HepG2 (cell line): ENCODE measurements around the gene ETS2. TPM values are rescaled to one million over a fixed set of nuclear protein-coding genes. Genes with fewer than 3 reads are reported as not detected.

Experiments used
- ATAC-seq: fragments of 200-7000 bp; cut with Tn5 transposase; 3 replicates; pipeline ENCODE4 v1.9.1; 2020; ENCODE audit warnings: mild to moderate bottlenecking, moderate library complexity
- BruUV-seq: library from RNA; stranded (reverse); fragments of 400-500 nt; replicated peaks from 2 replicates; lab custom pipeline; 2021; lab: Mats Ljungman, UMichigan
- CTCF ChIA-PET: fragments of 300-600 bp; formaldehyde crosslinking; extraction: SDS; loops from one replicate; lab custom pipeline; 2021; ENCODE audit warnings: low total read pairs, inconsistent platforms, low intra/inter-chr PET ratio; lab: Yijun Ruan, JAX
- POLR2A ChIA-PET: fragments of 350-600 bp; sonication (Branson Sonifier 250); formaldehyde crosslinking; loops from one replicate; lab custom pipeline; 2020; ENCODE audit warnings: antibody characterized with exemption, inconsistent platforms; lab: Yijun Ruan, JAX
- DNase-seq: peaks from one replicate; pipeline ENCODE4 v3.0.0-alpha.2; 2015; ENCODE audit warnings: low spot score
- FAIRE-seq: peaks from 3 replicates; lab custom pipeline; 2011; peaks lifted over from hg19 to GRCh38; lab: Jason Lieb, UNC
- H2AFZ ChIP-seq: one replicate; pipeline ENCODE4 v1.6.1; 2011; ENCODE audit warnings: low read length, inconsistent platforms
- H3K27ac ChIP-seq: fragments of 300-600 bp; 3 replicates; pipeline ENCODE4 v1.8.0; 2011; ENCODE audit warnings: mixed run types, mild to moderate bottlenecking, mixed read lengths, low read length, inconsistent platforms; ENCODE audit not compliant: insufficient read depth; ENCODE audit errors: extremely low read length
- H3K27me3 ChIP-seq, 2 experiments: fragments of 200-600 bp in 1 of 2; 2 replicates in 1 of 2; 3 replicates in 1 of 2; pipeline versions ENCODE4 v1.6.0 to v1.8.0; 2011; ENCODE audit warnings: low read length in 2 of 2, mild to moderate bottlenecking in 2 of 2, moderate library complexity in 2 of 2, inconsistent platforms in 1 of 2; ENCODE audit not compliant: insufficient read depth in 2 of 2, control insufficient read depth in 1 of 2
- H3K36me3 ChIP-seq, 2 experiments: fragments of 200-600 bp in 1 of 2; replicated peaks in 1 of 2; 2 replicates in 1 of 2; 3 replicates in 1 of 2; pipeline versions ENCODE4 v1.5.1 to v1.8.0; 2011; ENCODE audit warnings: low read length in 2 of 2, inconsistent platforms in 1 of 2; ENCODE audit not compliant: insufficient read depth in 2 of 2, control insufficient read depth in 1 of 2
- H3K4me1 ChIP-seq: 2 replicates; pipeline ENCODE4 v1.5.1; 2012; ENCODE audit warnings: low read length, inconsistent platforms; ENCODE audit not compliant: insufficient read depth
- H3K4me2 ChIP-seq: 2 replicates; pipeline ENCODE4 v1.6.0; 2011; ENCODE audit warnings: low read depth, low read length, inconsistent platforms
- H3K4me3 ChIP-seq, 3 experiments: fragments of 200-600 bp in 1 of 3; sonication (generic), shearing (Covaris generic) in 1 of 3; replicated peaks in 1 of 3; 2 replicates each; pipeline ENCODE4 v1.5.1; 2011 to 2016; ENCODE audit warnings: low read length in 3 of 3, inconsistent platforms in 2 of 3, low read depth in 2 of 3, mild to moderate bottlenecking in 2 of 3, control low read depth in 1 of 3, mixed read lengths in 1 of 3; ENCODE audit not compliant: insufficient read depth in 1 of 3
- H3K79me2 ChIP-seq: one replicate; pipeline ENCODE4 v1.6.1; 2011; ENCODE audit warnings: low read length, inconsistent platforms; ENCODE audit not compliant: insufficient read depth
- H3K9ac ChIP-seq: 2 replicates; pipeline ENCODE4 v1.6.0; 2011; ENCODE audit warnings: mild to moderate bottlenecking, low read depth, low read length, inconsistent platforms; ENCODE audit not compliant: insufficient read depth
- H3K9me3 ChIP-seq: 2 replicates; pipeline ENCODE4 v1.5.1; 2012; ENCODE audit warnings: mild to moderate bottlenecking, low read length
- H4K20me1 ChIP-seq: 2 replicates; pipeline ENCODE4 v1.6.0; 2011; ENCODE audit warnings: inconsistent platforms, mild to moderate bottlenecking, low read length, moderate library complexity; ENCODE audit not compliant: insufficient read depth
- AHDC1 ChIP-seq: sonication (generic); formaldehyde crosslinking; IDR thresholded peaks from 2 replicates; pipeline ENCODE4 v1.5.1; 2020; ENCODE audit warnings: mild to moderate bottlenecking, missing genetic modification reagents, borderline replicate concordance
- FOSL2 ChIP-seq: sonication (generic); formaldehyde crosslinking; IDR thresholded peaks from 2 replicates; pipeline ENCODE4 v1.4.0; 2020; ENCODE audit warnings: missing genetic modification reagents
- FOXP1 ChIP-seq, 2 experiments: fragments of 450-650 bp in 1 of 2; IDR thresholded peaks; 2 replicates each; pipeline ENCODE4 v1.6.1; 2017 to 2018; ENCODE audit warnings: antibody characterized with exemption in 1 of 2
- GTF3A ChIP-seq: sonication (generic); formaldehyde crosslinking; conservative IDR thresholded peaks from 2 replicates; pipeline ENCODE4 v1.4.0; 2020; ENCODE audit warnings: mild to moderate bottlenecking, missing genetic modification reagents
- LCORL ChIP-seq, 2 experiments: fragments of 450-650 bp in 1 of 2; sonication (generic) in 1 of 2; formaldehyde crosslinking in 1 of 2; IDR thresholded peaks; 2 replicates each; pipeline versions ENCODE4 v1.5.0 to v1.6.1; 2017 to 2020; ENCODE audit warnings: antibody characterized with exemption in 1 of 2, missing genetic modification reagents in 1 of 2
- MIXL1 ChIP-seq: IDR thresholded peaks from 2 replicates; pipeline ENCODE4 v1.6.1; 2016
- NFIC ChIP-seq: IDR thresholded peaks from 2 replicates; pipeline ENCODE4 v1.6.1; 2012; ENCODE audit warnings: mild to moderate bottlenecking, low read length, inconsistent platforms
- RARA ChIP-seq: IDR thresholded peaks from 2 replicates; pipeline ENCODE4 v1.6.1; 2016; ENCODE audit warnings: missing genetic modification reagents, missing compliant biosample characterization
- REL ChIP-seq: sonication (generic); formaldehyde crosslinking; conservative IDR thresholded peaks from 2 replicates; pipeline ENCODE4 v1.8.0; 2022; ENCODE audit warnings: mild to moderate bottlenecking, missing genetic modification reagents, moderate library complexity
- ZBTB1 ChIP-seq: sonication (generic); formaldehyde crosslinking; IDR thresholded peaks from 2 replicates; pipeline ENCODE4 v1.4.0; 2020; ENCODE audit warnings: missing genetic modification reagents, borderline replicate concordance
- ZFP36 ChIP-seq: fragments of 150-350 bp; IDR thresholded peaks from 2 replicates; pipeline ENCODE4 v1.6.1; 2018; ENCODE audit warnings: borderline replicate concordance, low read length, low read depth; ENCODE audit not compliant: partially characterized antibody
- ZNF180 ChIP-seq: sonication (generic); formaldehyde crosslinking; IDR thresholded peaks from 2 replicates; pipeline ENCODE4 v1.4.0; 2020; ENCODE audit warnings: low read depth, missing genetic modification reagents, borderline replicate concordance
- ZNF512B ChIP-seq: sonication (generic); formaldehyde crosslinking; IDR thresholded peaks from 2 replicates; pipeline ENCODE4 v1.5.1; 2020; ENCODE audit warnings: missing genetic modification reagents, mild to moderate bottlenecking, borderline replicate concordance
- WGBS: methylation state at CpG from one replicate; pipeline ENCODE4 v1.1.6; 2017; ENCODE audit warnings: low lambda C conversion rate; 5-methylcytosine and 5-hydroxymethylcytosine counted together
- in situ Hi-C: cut with HindIII; loops from 2 replicates; pipeline ENCODE4 v1.10.0; 2017; ENCODE audit warnings: low pct_unique_long_range_greater_than_20kb; ENCODE audit not compliant: extremely low pct_ligation_motif_present
- intact Hi-C: fragments of 100-400 bp; cut with micrococcal nuclease; formaldehyde crosslinking; loops from one replicate; pipeline ENCODE4 v1.10.0; 2022; ENCODE audit not compliant: unreplicated experiment
- polyA plus RNA-seq, 8 experiments: library from polyadenylated mRNA; depleted of rRNA in 3 of 8; stranded (reverse) in 7 of 8; unstranded in 1 of 8; fragments of >200 nt; fragmentation: Illumina TruSeq in 4 of 8; extraction: Trizol in 4 of 8; gene quantifications; 2 replicates each; pipeline versions ENCODE4 v1.2.1 to v1.2.3, GENCODE V29; 2011 to 2016; ENCODE audit warnings: low read depth in 4 of 8, missing spikeins in 1 of 8, mixed read lengths in 1 of 8; ENCODE audit not compliant: insufficient read depth in 1 of 8
- total RNA-seq, 5 experiments: library from RNA; depleted of rRNA; stranded (reverse); fragments of >200 nt; fragmentation: Illumina TruSeq; extraction: Trizol; gene quantifications; 2 replicates each; pipeline ENCODE4 v1.2.3, GENCODE V29; 2016; ENCODE audit warnings: low read depth in 1 of 5
- TF ChIP-seq, protein P1 (sequence below): sonication (generic); formaldehyde crosslinking; IDR thresholded peaks from 2 replicates; pipeline ENCODE4 v1.4.0; 2020; ENCODE audit warnings: missing genetic modification reagents, mild to moderate bottlenecking, borderline replicate concordance

ETS2 gene
- total and polyA plus RNA-seq, 2 of the 13 experiments (the other 11 are each of a cell fraction or from before 2014, with no cell fraction given): 24.6 to 64.4 TPM

DNA sequence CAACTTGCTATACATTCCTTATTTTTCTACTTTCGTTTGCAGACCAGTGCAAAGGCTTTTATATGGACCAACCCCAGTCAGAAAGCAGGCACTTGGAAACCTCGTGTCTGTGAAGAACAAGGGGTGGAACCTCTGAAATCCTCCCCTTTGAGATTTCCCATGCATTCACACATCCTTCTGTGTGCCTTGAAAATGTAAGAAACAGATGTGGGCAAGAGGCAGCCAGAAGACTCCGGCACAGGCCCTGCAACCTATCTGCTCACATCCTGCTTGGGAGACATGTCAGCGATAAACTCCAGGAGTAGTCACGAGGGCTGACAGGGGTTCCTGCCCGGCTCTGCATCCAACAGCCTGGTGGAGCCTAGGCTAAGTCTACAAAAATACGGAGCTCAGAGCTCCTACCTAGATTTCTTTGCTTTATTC is 42.5 kb downstream of the ETS2 start (continued):
- TF ChIP-seq ZNF512B (CRISPR knock-in tag) (no peak), REL (CRISPR knock-in tag) (no peak), ZNF180 (CRISPR knock-in tag) (no peak), ZFP36 (no peak), ZBTB1 (CRISPR knock-in tag) (no peak)
- TF ChIP-seq, protein P1, sequence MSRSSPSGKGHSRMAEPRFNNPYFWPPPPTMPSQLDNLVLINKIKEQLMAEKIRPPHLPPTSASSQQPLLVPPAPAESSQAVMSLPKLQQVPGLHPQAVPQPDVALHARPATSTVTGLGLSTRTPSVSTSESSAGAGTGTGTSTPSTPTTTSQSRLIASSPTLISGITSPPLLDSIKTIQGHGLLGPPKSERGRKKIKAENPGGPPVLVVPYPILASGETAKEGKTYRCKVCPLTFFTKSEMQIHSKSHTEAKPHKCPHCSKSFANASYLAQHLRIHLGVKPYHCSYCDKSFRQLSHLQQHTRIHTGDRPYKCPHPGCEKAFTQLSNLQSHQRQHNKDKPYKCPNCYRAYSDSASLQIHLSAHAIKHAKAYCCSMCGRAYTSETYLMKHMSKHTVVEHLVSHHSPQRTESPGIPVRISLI (CRISPR knock-in tag): no peak

DNA sequence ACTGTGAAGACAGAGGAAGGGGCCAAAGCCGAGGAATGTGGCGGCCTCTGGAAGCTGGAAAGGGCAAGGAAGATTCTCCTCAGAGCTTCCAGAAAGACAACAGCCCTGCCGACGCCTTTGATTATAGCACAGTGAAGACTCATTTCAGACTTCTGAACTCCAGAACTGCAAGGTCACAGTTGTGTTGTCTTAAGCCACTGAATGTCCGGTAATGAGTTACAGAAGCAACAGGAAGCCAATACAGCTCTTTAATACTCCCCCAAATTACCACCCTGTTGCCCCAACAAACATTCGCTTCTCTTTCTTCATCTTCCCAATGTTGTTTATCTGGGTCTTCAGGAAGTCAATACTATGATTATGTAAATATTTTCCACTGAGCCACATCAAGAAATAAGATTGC is 44.0 kb downstream of the ETS2 start:
- no peak overlapping the region for H3K9ac ChIP-seq
- H3K27ac ChIP-seq: peak overlapping the region; percentile 29
- H3K9me3 ChIP-seq: no peaks in the 10 kb centered on the region
- FAIRE-seq (no peak), ATAC-seq (peak; percentile 83), DNase-seq (peak; percentile 36)
- BruUV-seq: no TSS peak
- no peaks in the 10 kb centered on the region for H3K27me3 ChIP-seq
- H3K79me2 ChIP-seq: no peaks in the 10 kb centered on the region
- in situ Hi-C loops: no loop called here
- POLR2A ChIA-PET: interaction anchor here (0.9 kb wide), 1 partner anchor 67 kb away, joined by 3 read pairs; no protein-coding TSS in a partner anchor
- no peak overlapping the region for H2AFZ ChIP-seq
- H3K4me3 ChIP-seq: no peak overlapping the region
- CTCF ChIA-PET: no interaction called here
- intact Hi-C loops: no loop called here
- H3K4me1 ChIP-seq: peaks cover 39% of the 10 kb centered on the region
- 16% methylated on average over 6 of the region's 6 CpGs for WGBS
- peak overlapping the region; percentile 19 for H3K4me2 ChIP-seq
- no peaks in the 10 kb centered on the region for H4K20me1 ChIP-seq
- no peaks in the 10 kb centered on the region for H3K36me3 ChIP-seq
- 0 out of 2 replicates have a peak, but pooled peaks have one; percentile 6 for TF ChIP-seq FOSL2
- TF ChIP-seq GTF3A (CRISPR knock-in tag): no peak
- no peak for TF ChIP-seq LCORL (IDR thresholded peaks at IDR 0.05)
- TF ChIP-seq LCORL (CRISPR knock-in tag; IDR thresholded peaks at IDR 0.05): peak; percentile 34; the same call in 1 of the 2 replicates
- peak; percentile 57; the same call in 1 of the 2 replicates for TF ChIP-seq NFIC
- TF ChIP-seq RARA (CRISPR knock-in tag): peak; percentile 73
- TF ChIP-seq MIXL1 (CRISPR knock-in tag): peak; percentile 62
- peak; percentile 37; the same call in 1 of the 2 replicates for TF ChIP-seq AHDC1
- no peak for TF ChIP-seq FOXP1 (IDR thresholded peaks at IDR 0.05)
- TF ChIP-seq FOXP1 (CRISPR knock-in tag; IDR thresholded peaks at IDR 0.05): peak; percentile 85
